NCI-H345 treated with DMSO at 0.1 percent for 48 hours (cell line): Measurements from ENCODE around the gene ADCYAP1R1.

Experiments used
- DNase-seq: peaks from one replicate; lab custom pipeline; 2025; ENCODE audit not compliant: unreplicated experiment; lab: John Stamatoyannopoulos, UW

Gene ADCYAP1R1

DNA sequence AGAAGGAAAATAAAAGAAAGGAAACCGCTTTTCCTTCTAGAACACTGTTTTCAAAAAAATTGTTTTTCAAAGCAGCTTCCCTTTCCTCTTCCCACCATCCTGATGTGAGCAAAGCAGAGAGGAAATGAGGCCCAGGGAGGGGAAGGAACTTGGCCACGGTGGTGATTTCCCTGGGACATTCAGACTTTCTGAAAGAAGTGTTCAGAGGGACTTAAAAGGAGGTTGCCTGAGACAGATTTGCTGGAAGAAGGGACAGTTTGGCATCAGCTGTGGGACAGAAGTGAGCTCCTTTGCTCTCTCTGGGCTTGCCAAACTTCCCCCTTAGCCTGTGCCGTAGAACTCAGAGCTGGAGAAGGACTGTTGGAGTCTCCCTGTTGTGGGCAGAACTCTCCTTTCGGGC, 30.3 kb downstream of the ADCYAP1R1 start:
- no peak for DNase-seq

DNA sequence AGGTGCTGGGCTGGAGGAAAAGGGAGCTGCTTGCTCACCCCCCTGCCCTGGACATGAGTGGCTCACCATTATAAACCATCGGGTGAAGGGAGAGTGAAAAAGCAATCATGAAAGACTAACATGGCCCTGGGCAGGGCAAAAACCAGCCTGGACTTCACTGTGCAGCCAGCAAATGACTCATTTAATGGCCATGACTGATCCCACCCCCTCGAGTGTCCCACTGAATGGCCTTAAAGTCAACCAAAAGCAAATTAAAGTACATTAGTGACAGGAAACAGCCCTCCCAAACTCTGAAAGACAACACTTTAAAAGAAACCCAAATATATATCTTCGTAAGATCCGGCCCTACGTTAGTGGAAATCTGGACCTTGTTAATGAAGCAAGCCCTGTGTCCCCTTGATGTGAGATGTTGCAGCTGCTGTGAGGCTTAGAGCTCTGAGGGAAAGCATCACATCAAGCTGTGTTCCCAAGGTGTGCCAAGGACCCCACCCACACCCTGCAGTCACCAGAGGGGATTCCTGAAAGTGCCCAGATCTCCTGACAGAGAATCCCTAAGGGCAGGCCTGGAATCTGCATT, 31.2 kb downstream of the ADCYAP1R1 start:
- no peak for DNase-seq

DNA sequence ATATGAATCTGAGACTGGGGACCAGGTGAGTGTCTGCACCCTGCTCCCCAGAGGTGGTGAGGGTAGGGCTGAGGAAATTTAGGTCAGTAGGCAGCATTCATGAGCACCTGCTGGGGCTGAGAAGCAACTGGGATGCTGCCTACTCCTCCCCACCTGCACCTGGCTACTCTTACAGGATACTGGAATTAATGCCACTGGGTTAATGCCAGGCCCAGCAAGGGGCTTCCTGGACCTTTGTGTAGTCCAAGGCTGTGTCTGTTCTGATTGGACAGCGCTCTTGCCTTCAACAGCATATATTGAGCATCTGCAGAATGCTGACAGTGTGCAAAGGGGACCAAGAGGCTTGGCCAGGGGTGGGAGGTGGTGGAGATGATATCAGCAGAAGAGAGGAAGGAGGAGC, 32.1 kb downstream of the ADCYAP1R1 start:
- DNase-seq = no peak

DNA sequence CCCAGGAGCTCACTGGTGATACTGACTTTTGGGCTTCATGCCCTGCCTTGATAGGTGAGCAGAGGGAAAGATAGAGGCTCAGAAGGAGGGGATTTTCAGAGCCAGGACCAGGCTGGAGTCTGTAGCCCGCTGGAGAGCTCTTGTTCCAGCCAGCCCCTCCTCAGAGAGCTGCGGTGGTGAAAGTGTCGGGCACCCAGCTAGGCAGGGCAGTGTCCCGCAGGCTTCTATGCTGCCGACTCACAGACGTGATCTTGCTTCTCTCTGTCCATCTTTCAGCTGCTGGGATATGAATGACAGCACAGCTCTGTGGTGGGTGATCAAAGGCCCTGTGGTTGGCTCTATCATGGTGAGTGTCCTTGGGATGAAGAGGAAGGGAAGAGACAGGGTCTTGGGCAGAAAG, 35.2 kb downstream of the ADCYAP1R1 start:
- no peak for DNase-seq

DNA sequence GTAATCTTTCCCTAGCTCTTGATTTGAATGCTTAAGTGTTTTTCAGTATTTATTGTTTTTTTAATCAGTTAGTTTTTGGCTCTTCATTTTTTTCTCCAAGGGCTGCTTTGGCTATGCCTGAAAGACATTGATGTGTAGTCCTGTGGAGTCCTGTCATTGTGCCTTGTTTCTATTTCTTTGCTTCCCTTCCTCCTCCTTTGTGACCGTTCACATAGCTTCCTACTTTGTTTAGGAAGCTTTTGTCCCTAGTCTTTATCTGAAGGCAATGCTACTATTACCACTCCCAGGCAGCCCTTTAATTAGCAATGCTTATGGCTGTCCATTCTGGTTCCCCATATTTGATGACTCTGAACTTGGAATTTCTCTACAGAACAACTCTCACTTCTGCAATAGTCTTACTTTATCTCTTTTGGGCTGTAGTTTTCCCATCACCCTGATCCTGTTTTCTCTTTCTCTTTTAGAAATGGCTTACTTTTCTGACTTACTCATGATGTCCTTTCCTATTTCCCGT, 39.9 kb downstream of the ADCYAP1R1 start:
- DNase-seq = no peak

DNA sequence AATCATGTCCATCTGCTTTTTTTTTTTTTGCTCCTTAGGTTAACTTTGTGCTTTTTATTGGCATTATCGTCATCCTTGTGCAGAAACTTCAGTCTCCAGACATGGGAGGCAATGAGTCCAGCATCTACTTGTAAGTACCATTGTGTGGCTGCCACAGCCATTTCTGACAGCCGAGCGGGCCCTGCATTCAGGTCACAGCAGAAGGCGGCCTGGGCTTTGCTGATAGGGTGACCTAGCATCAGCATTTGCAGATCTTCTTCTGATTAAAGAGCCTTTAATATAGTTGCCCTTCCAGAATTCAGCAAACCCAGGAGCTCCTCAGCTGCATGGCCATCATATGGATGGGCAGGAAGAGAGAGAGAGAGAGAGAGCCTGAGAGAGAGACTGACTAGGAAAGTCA, 40.5 kb downstream of the ADCYAP1R1 start:
- no peak for DNase-seq

DNA sequence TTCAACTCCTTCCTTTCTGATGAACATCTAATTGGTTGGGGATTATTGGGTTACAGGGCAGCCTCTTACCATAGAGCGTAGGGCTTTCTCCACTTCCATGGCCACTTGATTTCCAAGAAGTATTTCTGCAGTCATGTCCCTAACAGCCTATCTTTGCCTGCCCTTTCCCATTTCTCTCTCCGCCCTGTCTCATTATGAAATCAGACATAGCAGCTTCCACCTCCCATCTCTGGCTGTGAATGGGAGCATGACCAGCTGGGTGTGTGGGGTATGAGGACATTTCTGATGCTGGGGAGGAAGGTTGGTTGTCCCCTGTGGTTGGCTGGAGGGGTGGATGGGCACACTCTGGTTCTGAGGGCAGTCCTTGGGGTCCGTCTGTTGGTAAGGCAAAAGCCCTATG, 41.2 kb downstream of the ADCYAP1R1 start:
- DNase-seq = no peak

DNA sequence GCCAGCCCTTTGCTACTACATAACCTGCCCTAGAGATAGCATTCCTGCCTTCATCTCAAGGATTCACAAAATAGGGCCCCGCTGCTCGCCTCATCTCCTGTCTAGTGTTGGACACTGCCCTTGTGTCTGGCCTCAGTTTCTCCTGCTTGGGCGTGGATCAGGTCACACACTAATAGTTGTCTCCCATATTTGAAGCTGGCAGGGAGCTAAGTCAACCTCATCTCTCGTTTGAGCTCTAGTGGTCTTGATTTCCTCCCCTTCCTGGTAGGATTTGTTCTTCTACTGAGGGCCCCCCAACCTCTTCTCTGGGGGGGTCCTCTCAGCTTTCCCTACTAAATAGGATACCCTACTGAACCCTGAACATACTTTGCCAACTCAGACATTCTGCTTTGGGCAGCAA, 42.2 kb downstream of the ADCYAP1R1 start:
- DNase-seq = no peak

DNA sequence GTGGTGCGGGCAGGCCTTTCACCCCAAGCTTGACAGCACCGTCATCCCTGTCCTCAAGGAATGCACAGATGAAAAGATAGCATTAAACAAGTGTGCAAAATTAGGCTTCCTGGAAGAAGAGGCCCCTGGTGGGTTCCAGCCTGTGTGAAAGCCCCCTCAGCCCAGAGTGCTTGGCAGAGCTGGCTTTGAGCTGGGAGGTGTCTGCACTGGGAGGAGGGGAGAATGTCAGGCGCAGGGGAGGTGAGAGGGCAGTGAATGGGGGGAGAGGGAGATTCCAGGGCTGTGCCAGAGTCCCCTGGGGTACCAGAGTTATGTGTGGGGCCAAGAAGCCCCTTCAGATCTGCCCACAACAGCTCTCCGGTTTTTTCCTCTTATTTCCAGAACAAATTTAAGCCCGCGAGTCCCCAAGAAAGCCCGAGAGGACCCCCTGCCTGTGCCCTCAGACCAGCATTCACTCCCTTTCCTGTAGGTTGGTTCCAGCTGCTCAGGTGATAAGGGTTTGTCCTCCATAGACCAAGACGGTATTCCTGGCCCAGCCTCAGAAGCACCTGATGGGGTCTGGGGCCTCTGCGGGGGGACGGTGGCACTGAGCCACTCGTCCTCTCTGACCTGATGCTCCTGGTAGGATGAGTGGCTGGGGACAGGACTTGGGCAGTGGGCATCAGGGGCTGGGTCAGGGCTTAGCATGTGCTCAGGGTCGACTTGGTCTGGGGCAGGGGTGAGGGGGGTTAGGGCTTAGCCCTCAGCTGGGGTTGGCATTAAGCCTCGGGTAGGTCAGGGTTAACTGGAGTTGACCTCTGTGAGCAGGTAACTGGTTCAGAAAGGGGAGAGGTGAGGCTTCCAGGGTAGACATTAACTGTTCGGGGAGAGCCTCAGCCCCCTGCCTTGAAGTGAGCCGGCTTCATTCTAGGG, 43.4 kb downstream of the ADCYAP1R1 start:
- no peak for DNase-seq

DNA sequence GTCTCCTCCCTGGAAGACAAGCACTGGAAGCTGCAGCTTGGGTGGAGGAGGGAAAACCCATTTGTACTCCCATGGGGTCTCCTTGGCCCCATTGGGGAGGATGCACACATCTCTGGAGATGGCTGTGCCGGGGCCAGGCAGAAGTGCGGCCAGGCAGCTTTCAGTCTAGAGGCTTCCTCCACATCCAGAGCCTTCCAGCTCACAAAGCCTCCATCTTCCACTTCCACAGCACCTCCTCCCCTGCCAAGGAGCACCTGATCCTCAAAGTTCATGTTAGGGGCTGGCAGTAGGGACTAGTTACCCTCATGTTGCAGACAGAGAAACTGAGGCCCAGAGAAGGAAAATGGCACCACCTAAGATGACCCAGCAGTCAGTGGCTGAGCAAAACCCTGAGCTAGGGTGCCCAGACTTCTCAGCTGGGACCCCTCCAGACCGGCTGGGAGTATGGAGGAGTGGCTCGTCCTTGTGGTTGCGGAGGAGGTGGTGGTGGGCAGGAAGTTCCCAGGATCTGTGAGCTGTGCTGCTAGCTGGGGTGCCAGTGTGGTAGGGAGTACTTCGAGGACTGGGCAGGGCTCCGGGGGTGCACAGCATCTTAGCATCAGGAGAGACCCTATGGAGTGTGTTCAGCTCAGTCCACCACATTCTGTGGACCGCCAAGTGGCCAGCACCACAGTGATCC, 44.2 kb downstream of the ADCYAP1R1 start:
- no peak for DNase-seq

DNA sequence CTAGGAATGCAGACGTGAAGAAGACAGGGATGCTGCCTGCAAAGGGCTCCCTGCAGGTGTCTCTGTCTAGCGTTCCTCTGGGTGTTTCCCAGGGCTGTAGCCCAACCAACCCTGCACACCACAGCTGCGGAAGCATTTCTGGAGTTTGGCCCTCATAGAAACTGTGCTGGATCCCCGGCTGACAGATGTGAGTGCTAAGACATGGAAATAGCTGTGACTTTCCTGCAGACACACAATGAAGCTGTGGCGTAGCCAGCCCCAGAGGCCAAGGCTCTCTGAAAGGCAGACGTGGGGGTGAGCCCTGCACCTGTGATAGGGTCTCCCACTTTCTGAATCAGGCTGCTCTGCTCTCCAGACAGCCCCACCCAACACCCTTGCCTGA, 44.8 kb downstream of the ADCYAP1R1 start:
- DNase-seq = no peak

DNA sequence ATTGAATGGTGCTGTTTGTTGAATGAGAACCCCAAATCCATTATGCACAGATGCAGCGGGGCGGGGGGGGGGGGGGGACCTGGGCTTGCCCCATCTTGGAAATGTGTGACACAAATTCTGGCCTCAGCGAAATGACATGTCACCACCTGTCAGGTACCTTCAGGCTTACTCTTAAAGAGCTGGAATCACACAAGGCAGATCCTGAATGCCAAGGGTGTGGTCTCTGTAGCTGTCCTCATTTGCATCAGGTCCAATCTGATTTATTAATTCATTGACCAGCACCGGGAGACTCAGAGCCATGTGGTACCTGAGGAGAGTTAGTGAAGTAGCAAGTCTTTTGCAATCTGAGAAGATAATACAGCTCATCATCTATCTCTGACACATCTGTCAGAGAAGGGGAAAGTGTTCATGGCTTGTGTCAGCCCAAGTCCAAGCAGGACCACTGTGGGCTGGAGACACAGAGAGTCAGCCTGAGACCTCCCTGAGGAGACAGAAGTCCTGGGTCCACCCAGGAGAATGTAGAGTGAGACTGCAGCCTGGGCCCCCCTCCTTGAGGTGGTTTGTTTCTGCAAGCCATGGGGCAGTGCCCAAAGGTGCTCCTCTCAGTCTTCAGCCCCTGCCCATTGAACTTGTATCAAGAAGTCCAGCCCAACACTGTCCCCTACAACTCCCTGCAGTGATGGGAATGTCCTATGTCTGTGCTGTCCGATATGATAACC, 46.7 kb downstream of the ADCYAP1R1 start:
- DNase-seq = no peak

DNA sequence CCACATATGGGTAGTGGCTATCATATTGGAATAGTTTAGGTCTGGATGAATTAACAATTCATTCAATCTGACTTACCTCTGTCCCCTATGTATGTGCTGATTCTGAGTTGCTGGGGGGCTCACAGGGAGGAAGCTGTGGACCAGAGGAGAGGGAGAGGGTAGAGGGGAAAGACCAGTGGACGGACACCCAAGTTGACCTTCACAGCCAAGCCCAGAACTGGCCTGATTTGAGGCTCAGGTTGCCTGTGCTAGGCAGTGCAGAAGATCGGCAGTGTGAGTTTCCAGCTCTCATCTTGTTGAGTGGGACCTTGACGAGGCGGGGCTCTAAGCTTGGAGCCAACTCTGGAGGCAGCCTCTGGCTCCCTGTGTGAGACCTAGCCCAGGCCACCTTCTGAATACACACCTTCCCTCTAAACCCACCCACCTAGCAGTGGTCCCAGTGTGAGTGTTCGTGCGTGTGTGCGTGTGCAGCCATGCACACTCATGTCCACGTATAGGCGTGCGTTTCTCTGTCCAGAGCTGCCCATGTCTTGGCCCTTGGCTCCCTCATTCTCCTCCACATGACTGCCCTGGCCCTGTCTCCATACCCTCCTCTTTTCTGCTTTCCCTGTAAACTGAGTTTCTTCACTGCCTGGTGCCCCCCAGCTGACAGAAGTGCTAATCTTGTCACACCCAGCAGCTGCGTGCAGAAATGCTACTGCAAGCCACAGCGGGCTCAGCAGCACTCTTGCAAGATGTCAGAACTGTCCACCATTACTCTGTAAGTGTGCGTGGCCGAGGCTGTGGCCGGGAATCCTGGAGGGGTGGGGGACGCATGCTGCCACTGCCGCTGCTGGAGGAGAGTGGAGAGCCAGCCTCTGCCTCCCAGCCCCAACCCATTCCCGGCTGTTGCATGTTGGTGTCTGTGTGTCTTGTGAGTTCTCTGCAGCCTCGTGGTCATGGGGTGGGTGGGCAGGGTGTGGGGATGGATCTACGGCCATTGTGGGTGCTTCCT, 47.6 kb downstream of the ADCYAP1R1 start:
- DNase-seq = no peak

DNA sequence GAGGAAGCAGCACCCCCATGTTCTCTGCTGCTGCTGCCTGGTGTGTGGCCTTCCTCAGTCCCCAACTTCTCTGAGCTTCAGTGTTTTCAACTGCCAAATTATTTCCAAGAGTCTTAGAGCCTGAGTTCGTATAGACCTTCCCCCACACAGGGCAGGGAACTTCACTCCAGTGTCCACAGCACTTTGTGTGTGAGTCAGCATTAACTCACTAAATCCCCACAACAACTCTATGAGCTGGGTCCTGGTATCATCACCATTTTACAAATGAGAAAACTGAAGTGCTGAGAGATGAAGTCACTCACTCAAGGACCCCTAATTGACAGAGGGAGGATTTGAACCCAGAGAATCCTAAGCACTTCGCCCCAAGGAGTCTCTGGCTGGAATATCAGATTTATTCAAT, 48.3 kb downstream of the ADCYAP1R1 start:
- no peak for DNase-seq

DNA sequence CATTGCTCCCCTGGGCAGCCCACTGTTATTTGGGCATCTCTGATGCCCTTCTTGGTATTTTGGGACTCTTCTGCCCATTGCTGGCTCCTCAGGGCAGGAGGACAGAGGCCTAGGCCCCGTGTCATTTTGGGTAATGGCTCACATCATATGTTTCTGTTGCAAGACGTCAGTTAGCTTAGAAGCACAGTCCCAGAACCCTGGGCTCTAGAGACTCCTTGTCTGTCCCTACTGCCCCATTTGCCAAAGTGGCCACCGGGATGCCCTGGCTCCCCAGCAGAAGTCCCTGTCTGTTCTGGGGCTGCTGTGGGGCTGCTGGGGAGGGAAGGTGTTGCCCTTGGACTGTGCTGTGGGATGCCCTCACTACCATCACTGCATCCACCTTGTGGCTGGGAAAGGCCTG, 48.8 kb downstream of the ADCYAP1R1 start:
- no peak for DNase-seq

DNA sequence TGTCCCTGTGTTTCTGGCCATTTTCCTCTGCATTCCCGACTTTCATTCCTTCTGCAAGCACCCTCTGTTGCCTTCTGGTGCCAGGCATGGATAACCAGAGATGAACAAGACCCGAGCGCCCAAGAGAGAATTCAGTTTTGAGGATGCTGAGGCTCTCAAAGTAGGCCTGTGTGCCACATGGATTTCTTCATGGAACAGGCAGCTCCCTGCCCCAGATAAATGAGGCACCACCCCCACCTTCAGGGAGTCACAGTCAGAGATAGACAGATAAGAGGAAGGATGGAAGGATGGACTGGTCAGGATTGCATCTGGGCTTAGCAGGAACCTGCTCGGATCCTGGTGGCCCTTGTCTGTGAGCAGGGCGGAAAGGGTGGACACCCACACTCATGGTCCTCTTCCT, 49.4 kb downstream of the ADCYAP1R1 start:
- no peak for DNase-seq

DNA sequence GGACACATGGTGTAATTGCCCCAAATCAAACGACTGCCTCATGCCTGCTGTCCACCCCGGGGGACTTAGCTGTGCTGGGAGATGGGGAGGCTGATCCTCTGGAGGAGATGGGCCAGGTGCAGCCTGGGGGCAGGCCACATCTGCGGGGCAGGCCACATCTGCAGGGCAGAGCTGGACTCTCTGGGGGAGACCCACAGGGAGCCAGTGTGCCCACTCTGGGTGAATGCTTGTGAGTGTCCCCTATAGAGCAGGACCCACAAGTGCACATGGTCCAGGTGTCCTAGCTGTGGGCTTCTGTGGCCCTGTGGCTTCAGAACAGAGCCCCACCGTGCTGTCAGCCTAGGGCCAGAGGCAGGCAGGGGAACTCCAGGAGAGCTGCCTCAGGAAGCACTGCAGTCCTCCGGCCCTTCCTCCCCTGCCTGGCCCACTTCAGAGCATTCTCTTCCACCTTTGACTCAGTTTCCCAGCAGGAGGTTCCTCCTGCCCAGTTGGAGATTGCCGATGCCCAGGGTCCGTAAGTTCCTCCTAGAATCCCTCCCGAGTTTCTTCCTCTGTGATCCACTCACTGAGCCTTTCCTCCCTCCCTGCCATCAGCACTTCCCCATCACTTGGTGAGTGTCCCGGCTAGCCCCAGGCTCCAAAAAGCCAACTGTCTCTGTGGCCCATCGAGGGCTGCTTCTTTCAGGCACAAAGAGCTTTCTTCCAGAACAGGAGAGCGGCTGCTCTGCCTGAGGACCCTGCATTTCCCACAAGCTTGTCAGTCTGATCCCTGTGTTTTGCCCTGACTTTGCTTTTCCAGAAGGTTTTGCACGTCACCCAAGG, 50.3 kb downstream of the ADCYAP1R1 start:
- no peak for DNase-seq

DNA sequence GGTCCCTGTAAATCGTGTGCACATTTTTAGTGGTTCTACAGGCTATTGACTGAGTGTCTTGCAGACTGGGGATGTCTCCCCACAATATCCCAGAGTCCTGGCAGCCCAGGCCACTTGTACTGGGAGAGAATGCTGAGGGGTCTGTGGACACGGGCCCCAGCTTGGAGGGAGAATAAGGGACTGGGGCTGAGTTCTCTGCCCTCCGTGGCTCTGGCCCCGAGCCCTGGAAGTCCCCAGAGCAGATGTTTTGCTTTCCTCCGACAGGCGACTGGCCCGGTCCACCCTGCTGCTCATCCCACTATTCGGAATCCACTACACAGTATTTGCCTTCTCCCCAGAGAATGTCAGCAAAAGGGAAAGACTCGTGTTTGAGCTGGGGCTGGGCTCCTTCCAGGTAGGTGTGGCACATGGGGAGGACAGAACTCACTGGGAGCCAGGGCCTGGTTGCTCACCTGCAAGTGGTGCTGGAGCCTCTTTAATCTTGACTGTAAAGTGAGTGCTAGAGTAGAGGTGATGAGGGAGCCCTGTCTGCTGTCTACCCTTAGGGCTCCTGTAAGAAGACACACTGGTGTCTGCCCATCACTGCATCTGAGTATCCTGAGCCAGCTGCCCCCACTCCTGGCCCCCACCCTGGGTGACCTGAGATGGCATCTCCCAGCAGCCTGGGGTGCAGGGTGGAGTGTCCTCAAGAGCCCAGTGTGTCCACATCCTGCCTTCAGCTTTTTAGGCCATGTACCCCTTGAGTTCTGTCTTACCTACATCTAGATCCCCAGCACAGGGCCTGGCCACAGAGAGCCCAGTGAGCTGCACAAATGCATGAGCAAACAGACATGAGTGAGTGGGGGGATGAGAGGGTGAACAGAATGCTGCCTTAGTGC, 51.1 kb downstream of the ADCYAP1R1 start:
- DNase-seq = no peak
